RCC 7860 (cell line): ENCODE measurements around the gene ESYT1.
A peak's percentile ranks its signal among the peaks of the same experiment; 100 is the strongest.

Source experiments
- DNase-seq: peaks from one replicate; pipeline ENCODE4 v3.0.0-alpha.2; 2015; ENCODE audit warnings: low spot score
- FAIRE-seq: peaks from 2 replicates; lab custom pipeline; 2012; peaks lifted over from hg19 to GRCh38; lab: Jason Lieb, UNC

The ESYT1 gene

GRCh38 chr12:56186957-56187356 lies 58.9 kb downstream of the ESYT1 start:
- FAIRE-seq = no peak
- DNase-seq = no peak

- FAIRE-seq (no peak), DNase-seq (no peak)
These were observed 60.2 kb downstream of the ESYT1 start for GRCh38 chr12:56188131-56188777.

GRCh38 chr12:56188778-56189098 lies 60.7 kb downstream of the ESYT1 start:
- DNase-seq (no peak), FAIRE-seq (no peak)

- FAIRE-seq = no peak
These were observed 61.2 kb downstream of the ESYT1 start, which contains the start of gene SMARCC2 for GRCh38 chr12:56189099-56189917. TSS of gene SMARCC2 (minus strand) at chr12:56189483. CDS start at chr12:56189461, 22 bp downstream.

GRCh38 chr12:56189918-56190694 lies 62.0 kb downstream of the ESYT1 start:
- FAIRE-seq = no peak
- peak; percentile 81 for DNase-seq

More at GRCh38 chr12:56189099-56189917, 61.2 kb downstream of the ESYT1 start, which contains the start of gene SMARCC2:
- DNase-seq = peak; percentile 72

GRCh38 chr12:56190695-56191155 lies 62.7 kb downstream of the ESYT1 start:
- DNase-seq = no peak
- no peak for FAIRE-seq

GRCh38 chr12:56192582-56192981 lies 64.5 kb downstream of the ESYT1 start:
- DNase-seq (no peak), FAIRE-seq (no peak)

GRCh38 chr12:56193025-56193578 lies 65.0 kb downstream of the ESYT1 start:
- peak; percentile 54 for DNase-seq
- FAIRE-seq = peak; percentile 74
